Brain microvascular endothelial cell (primary cell): Measurements from ENCODE around the gene CDK2.
A peak's percentile ranks its signal among the peaks of the same experiment; 100 is the strongest.

ENCODE experiments used
- DNase-seq: peaks from one replicate; pipeline ENCODE4 v3.0.0-alpha.2; 2020
- H3K27ac ChIP-seq: fragments of 250-450 bp; sonication (Bioruptor Pico); 2 replicates; pipeline ENCODE4 v1.5.1; 2020; ENCODE audit warnings: mild to moderate bottlenecking, moderate library complexity
- H3K27me3 ChIP-seq: fragments of 250-450 bp; sonication (Bioruptor Pico); replicated peaks from 2 replicates; pipeline ENCODE4 v1.5.1; 2020; ENCODE audit warnings: mild to moderate bottlenecking
- H3K36me3 ChIP-seq: fragments of 250-450 bp; sonication (Bioruptor Pico); replicated peaks from 2 replicates; pipeline ENCODE4 v1.5.1; 2020; ENCODE audit warnings: mild to moderate bottlenecking
- H3K4me3 ChIP-seq: 2 replicates; pipeline ENCODE4 v1.5.1; 2011; ENCODE audit warnings: low read depth, mild to moderate bottlenecking, control low read depth, low read length, moderate library complexity
- in situ Hi-C: cut with HindIII; loops from 2 replicates; pipeline ENCODE4 v1.10.0; 2017; ENCODE audit warnings: low sequenced_read_pairs, low pct_ligation_motif_present
- TF ChIP-seq, protein P1 (sequence below): IDR thresholded peaks from 2 replicates; pipeline ENCODE4 v1.5.1; 2011; ENCODE audit warnings: low read depth, mild to moderate bottlenecking, moderate library complexity, low read length, control low read depth, inconsistent platforms; ENCODE audit errors: missing control alignments

CDK2 gene

DNA sequence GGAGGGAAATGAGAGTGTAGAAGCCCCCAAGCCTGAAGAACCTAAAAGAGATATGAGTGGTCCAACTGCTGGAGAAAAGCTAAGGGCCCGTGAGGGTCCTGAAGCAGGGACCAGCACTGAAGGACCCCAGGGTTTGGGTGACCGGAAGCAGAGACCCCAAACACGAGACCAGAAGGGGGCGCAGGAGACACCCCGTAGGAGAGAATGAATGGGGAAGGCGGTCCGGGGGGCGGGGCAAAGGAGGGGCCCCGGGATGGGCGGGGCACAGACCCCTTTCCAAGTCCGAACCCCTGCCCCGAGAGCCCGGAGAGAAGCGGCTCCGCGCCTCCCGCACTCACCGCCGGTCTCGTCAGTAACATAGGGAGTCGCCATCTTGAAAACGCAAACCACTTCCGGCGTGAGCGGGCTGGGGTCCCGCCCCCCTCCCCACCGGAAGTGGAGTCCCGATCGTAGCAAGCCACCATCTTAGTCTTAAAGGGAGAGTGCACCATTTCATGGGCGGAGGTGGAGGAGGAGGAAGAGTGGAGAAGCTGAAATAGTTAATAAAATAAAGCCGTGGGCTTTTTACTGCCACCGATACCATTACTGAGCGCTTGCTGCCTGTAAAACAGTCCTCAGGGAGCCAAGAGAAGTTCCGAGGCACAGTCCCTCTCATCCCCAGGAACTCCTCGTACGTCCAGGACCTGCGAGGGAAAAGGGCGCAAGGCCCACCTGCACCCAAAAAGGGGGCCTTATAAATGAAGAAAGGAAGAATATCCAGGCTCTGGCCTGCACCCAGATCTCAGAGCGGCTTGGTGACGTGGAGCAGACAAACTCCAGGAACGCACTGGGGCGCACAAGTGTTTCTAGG, 39.7 kb upstream of the CDK2 start:
- H3K4me3 ChIP-seq, result peak overlapping the region; percentile 94
- H3K27me3 ChIP-seq, result no peaks in the 10 kb centered on the region
- DNase-seq, result peak; percentile 88
- H3K36me3 ChIP-seq, result peaks cover 4% of the 10 kb centered on the region
- in situ Hi-C loops, result no loop called here
- peak overlapping the region; percentile 76 for H3K27ac ChIP-seq
- TF ChIP-seq, protein P1, sequence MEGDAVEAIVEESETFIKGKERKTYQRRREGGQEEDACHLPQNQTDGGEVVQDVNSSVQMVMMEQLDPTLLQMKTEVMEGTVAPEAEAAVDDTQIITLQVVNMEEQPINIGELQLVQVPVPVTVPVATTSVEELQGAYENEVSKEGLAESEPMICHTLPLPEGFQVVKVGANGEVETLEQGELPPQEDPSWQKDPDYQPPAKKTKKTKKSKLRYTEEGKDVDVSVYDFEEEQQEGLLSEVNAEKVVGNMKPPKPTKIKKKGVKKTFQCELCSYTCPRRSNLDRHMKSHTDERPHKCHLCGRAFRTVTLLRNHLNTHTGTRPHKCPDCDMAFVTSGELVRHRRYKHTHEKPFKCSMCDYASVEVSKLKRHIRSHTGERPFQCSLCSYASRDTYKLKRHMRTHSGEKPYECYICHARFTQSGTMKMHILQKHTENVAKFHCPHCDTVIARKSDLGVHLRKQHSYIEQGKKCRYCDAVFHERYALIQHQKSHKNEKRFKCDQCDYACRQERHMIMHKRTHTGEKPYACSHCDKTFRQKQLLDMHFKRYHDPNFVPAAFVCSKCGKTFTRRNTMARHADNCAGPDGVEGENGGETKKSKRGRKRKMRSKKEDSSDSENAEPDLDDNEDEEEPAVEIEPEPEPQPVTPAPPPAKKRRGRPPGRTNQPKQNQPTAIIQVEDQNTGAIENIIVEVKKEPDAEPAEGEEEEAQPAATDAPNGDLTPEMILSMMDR, result peak; percentile 87

DNA sequence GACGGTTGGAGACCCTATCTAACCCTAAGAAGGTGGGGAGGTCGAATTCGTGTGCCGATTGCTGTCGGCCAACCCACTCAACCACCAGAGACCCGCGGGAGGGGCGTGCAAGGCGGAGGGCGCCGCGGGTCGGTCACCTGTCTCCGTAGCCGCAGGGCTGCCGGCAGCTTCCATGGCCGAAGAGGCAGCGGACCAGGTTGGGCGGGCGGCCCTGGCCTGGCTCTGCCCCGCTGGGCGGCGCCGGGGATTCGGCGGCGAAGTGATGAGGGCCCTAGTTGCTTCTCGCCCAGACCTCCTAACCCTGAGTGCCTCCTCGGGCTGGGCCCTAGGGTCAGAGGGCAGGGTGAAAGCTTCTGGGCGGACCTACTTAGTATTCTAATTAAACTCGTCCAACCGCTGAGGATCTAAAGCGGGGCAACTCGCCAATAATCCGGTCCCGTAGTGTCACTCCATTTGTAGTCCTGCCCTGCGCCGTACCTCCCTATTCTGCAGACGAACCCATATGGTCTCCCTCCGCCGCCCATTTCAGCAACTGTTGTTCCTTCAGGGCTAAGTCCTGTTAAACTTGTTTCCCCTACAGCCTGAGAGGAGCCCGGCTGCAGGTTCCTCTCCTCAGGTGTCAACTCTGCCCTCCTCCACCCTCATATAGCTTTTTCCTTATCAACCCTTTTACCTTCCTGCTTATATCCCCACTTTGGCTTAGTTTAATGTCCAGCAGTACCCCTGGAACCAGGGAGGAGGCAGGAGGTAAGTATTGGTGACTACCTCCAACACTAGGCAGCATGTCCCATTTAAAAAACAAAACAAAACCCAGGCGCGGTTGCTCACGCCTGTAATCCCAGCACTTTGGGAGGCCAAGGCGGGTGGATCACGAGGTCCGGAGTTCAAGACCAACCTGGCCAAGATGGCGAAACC, 38.8 kb upstream of the CDK2 start, which contains the start of gene PYM1:
Gene PYM1 (minus strand): TSS at position 307 of the 915 bp plus-strand sequence. CDS start 133 bp downstream, at position 174.
- DNase-seq, result peak; percentile 58
- Histone ChIP-seq H3K36me3 (no peaks in the 10 kb centered on the region), H3K4me3 (peak within 1 kb of the TSS; percentile 94), H3K27ac (peak within 1 kb of the TSS; percentile 76), H3K27me3 (no peaks in the 10 kb centered on the region)
- TF ChIP-seq, protein P1, result no peak
- in situ Hi-C loops, result no loop called here

DNA sequence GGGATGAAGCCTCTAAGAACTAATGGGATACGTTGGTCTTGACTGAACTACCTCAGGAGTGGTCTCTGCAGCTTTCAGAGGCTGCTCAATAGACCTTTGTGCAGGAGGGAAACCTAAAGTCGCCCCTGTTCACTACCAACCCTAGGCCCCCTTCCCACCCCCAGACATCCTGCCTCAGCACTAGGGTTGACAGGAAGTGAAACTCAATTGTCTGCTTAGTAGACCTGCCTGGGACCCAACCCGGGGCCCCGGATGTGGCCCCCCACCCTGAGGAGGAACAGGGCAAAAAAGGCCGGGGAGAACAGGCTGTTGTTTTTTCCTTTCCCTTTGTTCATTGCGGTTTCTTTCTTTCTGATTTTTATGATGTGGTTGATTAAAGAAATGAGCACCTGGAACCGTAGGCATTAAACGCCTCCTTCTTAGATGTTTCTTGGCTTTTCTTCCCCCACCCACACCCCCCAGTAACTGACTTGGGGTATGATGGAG, 37.3 kb upstream of the CDK2 start:
- Histone ChIP-seq H3K27me3 (no peaks in the 10 kb centered on the region), H3K27ac (no peak overlapping the region), H3K4me3 (no peak overlapping the region), H3K36me3 (no peaks in the 10 kb centered on the region)
- in situ Hi-C loops, result no loop called here
- DNase-seq, result no peak
- TF ChIP-seq, protein P1, result no peak

DNA sequence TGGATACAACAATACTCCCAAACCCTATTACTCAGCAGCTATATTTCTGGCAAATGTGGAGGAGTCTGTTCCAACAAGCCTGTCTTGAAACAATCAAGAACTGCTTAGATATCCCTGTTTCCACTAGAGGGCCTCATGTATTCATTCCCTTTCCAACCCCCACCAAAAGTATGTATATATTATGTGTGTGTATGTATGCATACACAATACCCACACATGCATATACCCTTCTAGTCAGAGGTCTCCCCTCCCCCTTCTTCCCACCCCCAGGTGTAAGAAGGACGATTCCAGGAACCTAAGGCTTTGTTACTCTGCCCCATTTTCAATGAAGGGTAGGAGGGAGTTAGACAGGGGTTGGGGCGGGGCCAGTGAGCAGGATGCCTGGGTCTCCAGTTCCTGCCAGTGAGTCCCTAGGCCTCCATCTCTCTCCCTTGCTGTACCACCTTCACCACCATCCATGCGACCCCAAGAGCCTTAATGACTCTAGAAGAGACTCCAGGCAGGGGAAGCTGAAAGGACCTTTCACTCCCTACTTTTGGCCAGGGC, 35.8 kb upstream of the CDK2 start, which contains the start of gene DGKA:
Gene DGKA (plus strand): TSS at position 392 of the 546 bp plus-strand sequence. CDS start 5,342 bp downstream, outside the sequence.
- TF ChIP-seq, protein P1, result peak; percentile 66
- Histone ChIP-seq H3K36me3 (no peaks in the 10 kb centered on the region), H3K4me3 (peak within 1 kb of the TSS; percentile 81), H3K27ac (peak within 1 kb of the TSS; percentile 28), H3K27me3 (no peaks in the 10 kb centered on the region)
- in situ Hi-C loops, result no loop called here
- peak; percentile 49 for DNase-seq

DNA sequence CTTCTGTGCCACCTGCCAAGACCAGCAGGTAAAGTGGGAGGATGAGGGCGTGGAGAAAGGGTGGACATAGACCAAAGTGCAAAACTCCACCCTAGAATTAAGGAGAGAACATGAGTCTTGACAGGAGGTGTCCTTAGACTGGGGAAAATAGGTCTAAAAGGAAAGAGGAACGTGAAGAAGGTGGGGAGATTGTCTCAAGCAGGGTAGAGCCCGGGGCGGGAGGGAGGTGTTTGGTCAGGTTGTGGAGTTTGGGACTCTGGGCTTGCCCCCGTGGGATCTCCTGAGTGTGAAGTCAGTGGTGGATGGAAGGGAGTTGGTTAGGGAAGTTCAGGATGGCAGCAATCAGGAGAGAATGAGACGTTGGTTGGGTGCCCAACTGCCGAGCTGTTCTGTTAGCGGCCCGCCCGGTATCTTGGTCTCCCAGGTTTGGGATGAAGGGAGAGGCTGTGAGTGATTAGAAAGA, 35.3 kb upstream of the CDK2 start:
- peak overlapping the region; percentile 28 for H3K27ac ChIP-seq
- H3K27me3 ChIP-seq, result no peaks in the 10 kb centered on the region
- peak overlapping the region; percentile 81 for H3K4me3 ChIP-seq
- no peak for DNase-seq
- no peaks in the 10 kb centered on the region for H3K36me3 ChIP-seq
- TF ChIP-seq, protein P1, result no peak
- in situ Hi-C loops, result no loop called here
